K562 (cell line): ENCODE measurements around the gene GDF15. TPM values are rescaled to one million over a fixed set of nuclear protein-coding genes. Genes with fewer than 3 reads are reported as not detected.

ENCODE experiments used
- CBFB ChIP-seq: sonication (generic); formaldehyde crosslinking; IDR thresholded peaks from 2 replicates; pipeline ENCODE4 v1.4.0; 2020; ENCODE audit warnings: mild to moderate bottlenecking, missing genetic modification reagents
- CEBPG ChIP-seq, 3 experiments: fragments of 200-800 bp in 1 of 3; sonication (Bioruptor generic) in 1 of 3; sonication (generic) in 1 of 3; formaldehyde crosslinking in 1 of 3; IDR thresholded peaks in 2 of 3; conservative IDR thresholded peaks in 1 of 3; 2 replicates each; pipeline versions ENCODE4 v1.6.1 to v1.8.0; 2016 to 2022; ENCODE audit warnings: missing compliant biosample characterization in 2 of 3, missing genetic modification characterization in 2 of 3, mild to moderate bottlenecking in 1 of 3, missing genetic modification reagents in 1 of 3
- CHD2 ChIP-seq: IDR thresholded peaks from 2 replicates; pipeline ENCODE4 v1.6.1; 2011; ENCODE audit warnings: low read depth, low read length
- EP300 ChIP-seq: IDR thresholded peaks from 2 replicates; pipeline ENCODE4 v1.6.1; 2012; ENCODE audit warnings: low read length, improper control_type of control experiment
- GABPA ChIP-seq: fragments of 200-800 bp; sonication (Bioruptor generic); conservative IDR thresholded peaks from 2 replicates; pipeline ENCODE4 v1.6.1; 2016; ENCODE audit warnings: low read depth, missing genetic modification characterization, missing compliant biosample characterization
- GTF2E2 ChIP-seq: fragments of 200-800 bp; sonication (Bioruptor generic); IDR thresholded peaks from 2 replicates; pipeline ENCODE4 v1.6.1; 2016; ENCODE audit warnings: missing genetic modification characterization, missing compliant biosample characterization
- MAFK ChIP-seq: IDR thresholded peaks from 2 replicates; pipeline ENCODE4 v1.6.1; 2011; ENCODE audit warnings: low read length, improper control_type of control experiment
- MYNN ChIP-seq, 2 experiments: sonication (generic); formaldehyde crosslinking in 1 of 2; IDR thresholded peaks; 2 replicates each; pipeline versions ENCODE4 v1.5.0 to v1.6.1; 2016 to 2020; ENCODE audit warnings: antibody characterized with exemption in 1 of 2, missing genetic modification reagents in 1 of 2
- NEUROD1 ChIP-seq: fragments of 150-350 bp; IDR thresholded peaks from 2 replicates; pipeline ENCODE4 v1.6.1; 2014; ENCODE audit warnings: borderline replicate concordance, low read length, low read depth; ENCODE audit not compliant: partially characterized antibody
- NR2C2 ChIP-seq, 2 experiments: fragments of 200-800 bp in 1 of 2; sonication (Bioruptor generic) in 1 of 2; sonication (generic) in 1 of 2; formaldehyde crosslinking in 1 of 2; IDR thresholded peaks; 2 replicates each; pipeline versions ENCODE4 v1.6.1 to v1.8.0; 2016 to 2022; ENCODE audit warnings: mild to moderate bottlenecking in 1 of 2, missing compliant biosample characterization in 1 of 2, missing genetic modification characterization in 1 of 2, missing genetic modification reagents in 1 of 2
- PTBP1 ChIP-seq: fragments of 200-400 bp; formaldehyde crosslinking; IDR thresholded peaks from 2 replicates; pipeline ENCODE4 v1.6.1; 2017; ENCODE audit warnings: low read depth, low read length
- SIN3B ChIP-seq: fragments of 450-650 bp; IDR thresholded peaks from 2 replicates; pipeline ENCODE4 v1.6.1; 2017; ENCODE audit warnings: low read depth, mild to moderate bottlenecking, moderate library complexity
- SNIP1 ChIP-seq: fragments of 450-650 bp; IDR thresholded peaks from 2 replicates; pipeline ENCODE4 v1.7.1; 2017; ENCODE audit warnings: low read depth, mild to moderate bottlenecking
- SOX6 ChIP-seq: fragments of 450-650 bp; IDR thresholded peaks from 2 replicates; pipeline ENCODE4 v1.6.1; 2014; ENCODE audit warnings: mild to moderate bottlenecking
- SPI1 ChIP-seq: IDR thresholded peaks from 2 replicates; pipeline ENCODE4 v1.6.1; 2011; ENCODE audit warnings: low read depth, low read length, control low read depth, borderline replicate concordance
- SREBF2 ChIP-seq: sonication (generic); formaldehyde crosslinking; IDR thresholded peaks from 2 replicates; pipeline ENCODE4 v1.4.0; 2020; ENCODE audit warnings: mild to moderate bottlenecking, missing genetic modification reagents
- ZNF197 ChIP-seq: fragments of 200-800 bp; sonication (Bioruptor generic); IDR thresholded peaks from 2 replicates; pipeline ENCODE4 v1.6.1; 2016; ENCODE audit warnings: low read depth, missing genetic modification characterization, missing compliant biosample characterization
- ZSCAN32 ChIP-seq: fragments of 450-650 bp; formaldehyde crosslinking; IDR thresholded peaks from 2 replicates; pipeline ENCODE4 v1.4.0; 2020; ENCODE audit warnings: mild to moderate bottlenecking, moderate library complexity
- polyA plus RNA-seq, 8 experiments: library from polyadenylated mRNA; depleted of rRNA in 4 of 8; stranded (reverse) in 5 of 8; unstranded in 3 of 8; fragments of >200 nt; fragmentation: Nextera tagmentation in 2 of 8; fragmentation: Illumina TruSeq in 1 of 8; extraction: Ambion mirVana in 2 of 8; extraction: Trizol in 1 of 8; gene quantifications; 2 replicates each; pipeline versions ENCODE4 v1.2.1 to v1.2.3, GENCODE V29; 2011 to 2014; ENCODE audit warnings: inconsistent platforms in 1 of 8, missing spikeins in 1 of 8
- total RNA-seq, 7 experiments: library from RNA; depleted of rRNA in 6 of 7; stranded (reverse); fragments of >200 nt in 6 of 7; fragmentation: Illumina TruSeq in 2 of 7; extraction: Trizol in 2 of 7; gene quantifications; 2 replicates each; pipeline versions ENCODE4 v1.2.1 to v1.2.3, GENCODE V29; 2011 to 2021; ENCODE audit warnings: low replicate concordance in 1 of 7
- TF ChIP-seq, protein P1 (sequence below): sonication (generic); formaldehyde crosslinking; IDR thresholded peaks from 2 replicates; pipeline ENCODE4 v1.4.0; 2020; ENCODE audit warnings: mild to moderate bottlenecking, missing genetic modification reagents

GDF15 gene
- total and polyA plus RNA-seq, 9 of the 15 experiments (the other 6 are each of a cell fraction or from before 2014, with no cell fraction given) = 2.3 to 82.4 (median 12.5) TPM

- TF ChIP-seq, protein P1, sequence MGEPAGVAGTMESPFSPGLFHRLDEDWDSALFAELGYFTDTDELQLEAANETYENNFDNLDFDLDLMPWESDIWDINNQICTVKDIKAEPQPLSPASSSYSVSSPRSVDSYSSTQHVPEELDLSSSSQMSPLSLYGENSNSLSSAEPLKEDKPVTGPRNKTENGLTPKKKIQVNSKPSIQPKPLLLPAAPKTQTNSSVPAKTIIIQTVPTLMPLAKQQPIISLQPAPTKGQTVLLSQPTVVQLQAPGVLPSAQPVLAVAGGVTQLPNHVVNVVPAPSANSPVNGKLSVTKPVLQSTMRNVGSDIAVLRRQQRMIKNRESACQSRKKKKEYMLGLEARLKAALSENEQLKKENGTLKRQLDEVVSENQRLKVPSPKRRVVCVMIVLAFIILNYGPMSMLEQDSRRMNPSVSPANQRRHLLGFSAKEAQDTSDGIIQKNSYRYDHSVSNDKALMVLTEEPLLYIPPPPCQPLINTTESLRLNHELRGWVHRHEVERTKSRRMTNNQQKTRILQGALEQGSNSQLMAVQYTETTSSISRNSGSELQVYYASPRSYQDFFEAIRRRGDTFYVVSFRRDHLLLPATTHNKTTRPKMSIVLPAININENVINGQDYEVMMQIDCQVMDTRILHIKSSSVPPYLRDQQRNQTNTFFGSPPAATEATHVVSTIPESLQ (CRISPR knock-in tag) = 0 out of 2 replicates have a peak, but pooled peaks have one; percentile 64
- TF ChIP-seq MAFK (0 out of 2 replicates have a peak, but pooled peaks have one; percentile 4), ZSCAN32 (CRISPR knock-in tag) (0 out of 2 replicates have a peak, but pooled peaks have one; percentile 21), SPI1 (no peak), CHD2 (peak; percentile 31; the same call in 1 of the 2 replicates), MYNN (IDR thresholded peaks at IDR 0.05) (no peak), MYNN (CRISPR knock-in tag; IDR thresholded peaks at IDR 0.05) (no peak), CBFB (CRISPR knock-in tag) (0 out of 2 replicates have a peak, but pooled peaks have one; percentile 62), SIN3B (peak; percentile 38; the same call in 1 of the 2 replicates), CEBPG (CRISPR knock-in tag; IDR thresholded peaks at IDR 0.05) (peak; percentile 90), CEBPG (tag; conservative IDR thresholded peaks at IDR 0.05 in 1 of 2, IDR thresholded peaks at IDR 0.05 in 1 of 2) (peak in 1 of 2 experiments; percentile 52; a peak in 1 of 4 replicates), NR2C2 (CRISPR knock-in tag; IDR thresholded peaks at IDR 0.05) (no peak; the same call in 1 of the 2 replicates), NR2C2 (tag; IDR thresholded peaks at IDR 0.05) (0 out of 2 replicates have a peak, but pooled peaks have one; percentile 0), GABPA (tag) (peak; percentile 7; the same call in 1 of the 2 replicates), GTF2E2 (tag) (peak; percentile 44), EP300 (peak; percentile 26; the same call in 1 of the 2 replicates), PTBP1 (0 out of 2 replicates have a peak, but pooled peaks have one; percentile 1), ZNF197 (CRISPR knock-in tag) (peak; percentile 36; the same call in 1 of the 2 replicates), SNIP1 (no peak), SOX6 (peak; percentile 11; the same call in 1 of the 2 replicates), NEUROD1 (no peak), SREBF2 (no peak)
Observed at GRCh38 chr19:18386543-18387271, 749 bp downstream of the GDF15 start (continued).
